ENCODE results near the gene LYVE1.

LYVE1 gene

DNA sequence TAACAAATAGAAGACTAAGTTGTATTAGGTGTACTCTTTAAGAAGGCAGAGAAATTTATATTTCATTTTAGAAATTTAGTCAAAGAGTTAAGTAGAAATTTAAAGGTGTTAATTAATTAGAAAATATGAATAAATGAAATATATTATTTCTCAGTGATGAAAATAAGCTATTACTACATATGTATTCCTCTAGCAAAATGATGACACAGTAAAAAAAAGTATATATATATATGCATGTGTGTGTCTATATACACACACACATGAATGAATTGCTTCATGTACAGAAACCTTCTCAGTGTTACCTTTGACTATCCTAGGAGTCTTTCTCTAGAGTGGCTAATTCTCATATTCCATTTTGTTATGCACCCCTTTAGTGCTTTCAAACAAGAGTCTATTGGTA, 35.1 kb downstream of the LYVE1 start:
- H3K4me3 ChIP-seq (ENCODE audit: low read depth, low read length): no peak overlapping the region

DNA sequence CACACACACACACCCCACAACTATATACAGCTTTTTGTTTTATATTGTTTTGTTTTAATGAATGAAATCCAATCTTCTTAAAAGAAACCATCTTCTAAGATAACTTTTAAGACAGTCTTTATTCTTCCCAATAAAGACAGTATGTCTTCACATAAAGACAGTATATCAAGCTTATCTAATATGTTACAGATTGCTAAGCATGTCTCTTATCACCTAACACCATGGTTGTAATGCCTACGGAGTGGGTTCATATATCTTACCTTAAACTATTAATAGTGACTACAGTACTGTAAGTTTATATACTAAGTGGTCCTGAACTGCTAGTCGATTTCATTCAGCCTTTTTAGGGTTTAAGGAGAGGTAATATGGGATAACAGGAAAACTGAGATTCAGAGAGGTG, 35.9 kb downstream of the LYVE1 start:
- no peak overlapping the region for H3K4me3 ChIP-seq (ENCODE audit: low read depth, low read length)
- DNase-seq (ENCODE audit: low read depth): no peak

More for the DNA sequence above, 35.1 kb downstream of the LYVE1 start:
- no peak for DNase-seq (ENCODE audit: low read depth)

DNA sequence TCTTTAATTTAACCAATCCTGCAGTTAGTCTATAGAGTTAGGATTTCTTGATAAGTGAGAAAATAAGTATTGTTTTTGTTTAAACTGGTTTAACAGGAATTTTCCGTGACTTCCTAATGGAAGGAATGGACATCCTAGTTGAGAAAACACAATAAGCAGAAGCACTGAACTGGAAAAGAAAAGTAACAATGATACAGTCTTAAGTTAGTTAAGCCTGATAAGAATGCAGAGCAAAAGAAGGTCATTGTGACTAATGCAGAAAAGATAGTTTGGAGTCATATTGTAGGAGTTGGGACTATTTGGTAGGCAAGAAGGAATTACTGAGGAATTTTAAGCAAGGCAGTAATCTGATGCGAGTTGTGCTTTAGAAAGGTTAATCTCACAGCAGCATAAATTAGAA, 39.2 kb downstream of the LYVE1 start:
- no peak for DNase-seq (ENCODE audit: low read depth)
- no peak overlapping the region for H3K4me3 ChIP-seq (ENCODE audit: low read depth, low read length)

DNA sequence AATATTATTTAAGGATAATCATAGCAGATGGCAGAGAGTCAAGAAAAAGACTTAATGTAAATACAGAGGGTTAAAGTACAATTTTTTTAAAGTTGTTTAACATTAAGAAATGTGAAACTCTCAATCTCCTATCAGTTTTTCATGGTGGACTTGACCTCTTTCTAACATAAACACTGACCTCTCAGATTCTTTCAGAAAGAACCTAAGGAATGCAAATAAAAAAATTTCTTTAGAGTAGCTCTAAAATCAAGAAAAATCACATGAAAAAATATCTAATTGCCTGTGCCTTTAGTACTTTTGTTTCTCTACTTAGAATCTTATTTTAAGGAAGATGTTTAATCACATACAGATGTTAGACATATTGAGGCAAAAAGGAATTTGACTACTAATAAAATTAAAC, 40.3 kb downstream of the LYVE1 start:
- DNase-seq (ENCODE audit: low read depth): no peak
- H3K4me3 ChIP-seq (ENCODE audit: low read depth, low read length): no peak overlapping the region

DNA sequence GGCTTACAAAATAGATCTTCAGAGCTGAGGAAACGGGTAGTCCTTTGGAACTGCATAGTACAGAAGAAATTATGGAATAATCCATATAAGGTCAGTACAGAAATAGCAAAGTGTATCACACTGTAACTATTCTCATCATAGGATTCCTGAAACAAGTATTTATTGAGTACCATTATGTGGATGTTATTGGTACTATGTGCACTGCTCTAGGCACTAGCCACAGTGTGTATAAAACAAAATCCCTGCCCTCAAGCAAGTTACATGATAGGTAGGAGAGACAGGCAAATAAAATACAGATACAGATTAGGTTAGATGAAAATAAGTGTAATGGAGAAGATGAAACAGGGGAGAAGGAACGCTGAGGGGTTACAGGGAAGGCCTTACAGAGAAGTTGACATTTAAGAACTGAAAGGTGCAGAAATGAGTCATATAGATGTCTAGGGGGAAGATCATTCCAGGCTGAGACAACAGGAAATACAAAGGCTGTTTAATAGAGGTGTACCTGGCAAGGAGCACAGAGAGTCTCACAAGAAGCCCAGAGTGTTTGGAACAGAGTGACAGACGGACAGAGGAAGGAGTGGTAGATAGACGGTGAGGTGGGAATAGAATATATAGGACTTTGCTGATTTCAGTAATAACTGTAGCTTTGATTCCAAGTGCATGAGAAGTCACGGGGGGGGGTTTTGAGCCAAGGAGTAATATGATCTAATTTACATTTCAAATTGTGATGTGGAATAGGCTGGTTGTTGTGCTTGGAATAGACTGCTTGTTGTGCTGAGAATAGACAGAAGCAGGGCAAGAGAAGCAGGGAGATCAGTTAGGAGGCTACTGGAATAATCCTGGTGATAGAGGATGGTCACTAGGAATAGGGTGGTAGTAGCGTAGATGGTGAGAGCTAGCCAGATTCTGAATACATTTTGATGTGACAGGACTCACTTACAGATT, 41.2 kb downstream of the LYVE1 start:
- no peak for DNase-seq (ENCODE audit: low read depth)
- H3K4me3 ChIP-seq (ENCODE audit: low read depth, low read length): no peak overlapping the region

DNA sequence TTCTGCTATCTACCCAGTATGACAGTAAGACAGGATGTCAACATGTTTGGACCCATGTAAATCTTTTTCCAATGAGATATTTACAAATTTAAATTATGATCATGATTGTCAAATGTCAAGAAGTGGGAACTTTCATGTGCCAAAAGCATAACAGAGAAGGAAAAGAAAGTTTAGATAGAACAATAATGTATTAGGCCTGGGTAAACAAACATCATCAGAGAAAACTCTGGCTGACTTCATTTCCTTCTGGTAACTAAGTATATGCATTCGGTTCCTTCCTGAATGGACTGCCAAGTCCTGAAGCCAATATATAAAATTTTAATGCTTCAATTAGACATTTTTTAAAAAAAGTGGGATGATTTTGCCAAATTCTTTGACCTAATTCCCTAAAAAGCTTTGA, 44.0 kb downstream of the LYVE1 start:
- no peak overlapping the region for H3K4me3 ChIP-seq (ENCODE audit: low read depth, low read length)
- DNase-seq (ENCODE audit: low read depth): no peak

DNA sequence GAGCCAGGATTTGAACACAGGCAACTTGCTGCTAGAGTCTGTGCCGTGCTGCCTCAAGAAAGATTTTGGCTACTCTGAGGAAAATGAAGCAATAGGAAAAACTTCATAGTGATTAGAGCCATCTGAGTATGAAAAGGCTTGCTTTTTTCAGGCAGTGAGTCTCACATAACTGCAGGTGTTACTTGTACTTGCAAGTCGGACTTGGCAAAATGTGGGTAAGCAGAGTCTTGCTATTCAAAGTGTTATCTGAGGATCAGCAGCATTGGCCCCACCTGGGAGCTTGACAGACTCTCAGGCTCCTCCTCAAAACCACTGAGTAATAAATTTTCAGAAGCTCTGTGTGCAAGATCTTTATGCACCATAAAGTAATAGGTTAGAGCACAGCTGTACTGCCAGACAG, 45.5 kb downstream of the LYVE1 start:
- no peak overlapping the region for H3K4me3 ChIP-seq (ENCODE audit: low read depth, low read length)
- DNase-seq (ENCODE audit: low read depth): no peak

DNA sequence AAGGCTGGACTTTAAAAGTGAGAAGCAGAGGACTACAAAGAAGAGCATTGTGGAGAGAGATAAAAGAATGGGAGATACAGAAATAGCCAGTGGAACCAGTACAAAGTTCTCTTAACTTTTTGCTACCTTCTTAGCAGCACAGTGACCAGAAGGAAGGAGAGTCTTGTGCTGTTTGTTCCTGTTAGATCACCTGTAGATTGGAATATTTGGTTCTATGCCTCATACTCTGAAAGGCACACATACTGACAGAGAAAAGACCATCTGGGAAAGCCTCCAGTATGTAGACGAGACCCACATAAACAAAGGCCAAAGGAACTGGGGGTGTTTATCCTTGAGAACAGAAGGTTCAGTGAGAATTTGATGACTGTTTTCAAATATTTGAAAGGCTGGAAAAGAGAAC, 46.2 kb downstream of the LYVE1 start:
- no peak for DNase-seq (ENCODE audit: low read depth)
- no peak overlapping the region for H3K4me3 ChIP-seq (ENCODE audit: low read depth, low read length)

DNA sequence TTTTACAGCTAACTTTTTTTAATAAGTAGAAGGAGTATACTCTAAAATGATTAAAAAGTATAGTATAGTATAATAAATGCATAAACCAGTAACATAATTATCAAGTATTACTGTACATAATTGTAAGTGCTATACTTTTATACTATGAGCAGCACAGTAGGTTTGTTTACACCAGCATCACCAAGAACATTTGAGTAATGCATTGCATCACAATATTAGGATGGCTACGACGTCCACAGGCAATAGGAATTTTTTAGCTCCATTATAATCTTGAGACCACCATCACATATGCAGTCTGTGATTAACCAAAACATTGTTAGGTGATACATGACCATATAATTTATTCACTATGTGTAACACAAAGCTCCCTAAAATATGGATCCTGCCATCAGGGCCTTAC, 47.9 kb downstream of the LYVE1 start:
- no peak overlapping the region for H3K4me3 ChIP-seq (ENCODE audit: low read depth, low read length)
- no peak for DNase-seq (ENCODE audit: low read depth)

DNA sequence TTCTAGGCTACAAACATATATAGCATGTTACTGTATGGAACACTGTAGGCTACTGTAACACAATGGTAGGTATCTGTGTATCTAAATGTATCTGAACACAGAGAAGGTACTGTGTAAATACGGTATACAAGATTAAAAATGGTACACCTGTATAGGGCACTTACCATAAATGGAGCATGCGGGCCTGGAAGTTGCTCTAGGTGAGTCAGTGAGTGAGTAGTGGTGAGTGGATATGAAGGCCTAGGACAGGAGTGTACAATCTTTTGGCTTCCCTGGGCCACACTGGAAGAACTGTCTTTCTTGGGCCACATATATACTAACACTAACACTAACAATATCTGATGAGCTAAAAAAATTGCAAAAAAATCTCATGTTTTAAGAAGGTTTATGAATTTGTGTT, 48.8 kb downstream of the LYVE1 start:
- DNase-seq (ENCODE audit: low read depth): no peak
- no peak overlapping the region for H3K4me3 ChIP-seq (ENCODE audit: low read depth, low read length)

DNA sequence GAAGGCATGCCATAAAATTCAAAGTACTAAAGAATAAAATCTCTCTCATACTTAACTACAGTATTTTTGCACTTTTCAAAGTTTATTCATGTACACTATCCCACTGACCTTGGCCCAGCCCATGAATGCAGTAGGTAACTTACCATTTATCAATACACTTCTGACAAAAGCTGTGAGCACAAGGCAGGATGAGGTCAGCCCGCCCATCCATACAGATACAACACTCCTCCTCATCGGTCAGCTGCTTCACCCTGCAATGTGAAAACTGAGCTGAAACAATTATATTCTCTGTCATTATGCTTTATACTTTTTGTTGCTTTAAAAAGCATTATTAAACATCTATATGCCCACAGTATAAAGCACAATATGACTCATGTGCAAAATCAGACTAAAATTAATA, 49.6 kb downstream of the LYVE1 start:
- no peak for DNase-seq (ENCODE audit: low read depth)

DNA sequence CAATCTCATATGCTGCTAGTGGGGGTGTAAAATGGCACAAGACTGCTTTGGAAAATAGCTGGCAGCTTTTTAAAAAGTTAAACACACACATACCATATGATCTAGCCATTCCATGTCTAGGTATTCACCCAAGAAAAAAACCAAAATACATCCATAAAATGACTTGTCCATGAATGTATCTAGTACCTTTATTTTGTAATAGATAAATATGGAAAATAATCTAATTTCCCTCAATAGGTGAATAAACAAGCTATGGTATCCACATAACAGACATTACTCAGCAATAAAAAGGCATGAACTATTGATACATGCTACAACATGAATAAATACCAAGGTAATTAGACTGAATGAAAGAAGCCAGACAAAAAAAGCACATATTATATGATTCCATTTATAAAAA, 50.3 kb downstream of the LYVE1 start:
- no peak for DNase-seq (ENCODE audit: low read depth)
- H3K4me3 ChIP-seq (ENCODE audit: low read depth, low read length): no peak overlapping the region

More for the DNA sequence above, 49.6 kb downstream of the LYVE1 start:
- no peak overlapping the region for H3K4me3 ChIP-seq (ENCODE audit: low read depth, low read length)

DNA sequence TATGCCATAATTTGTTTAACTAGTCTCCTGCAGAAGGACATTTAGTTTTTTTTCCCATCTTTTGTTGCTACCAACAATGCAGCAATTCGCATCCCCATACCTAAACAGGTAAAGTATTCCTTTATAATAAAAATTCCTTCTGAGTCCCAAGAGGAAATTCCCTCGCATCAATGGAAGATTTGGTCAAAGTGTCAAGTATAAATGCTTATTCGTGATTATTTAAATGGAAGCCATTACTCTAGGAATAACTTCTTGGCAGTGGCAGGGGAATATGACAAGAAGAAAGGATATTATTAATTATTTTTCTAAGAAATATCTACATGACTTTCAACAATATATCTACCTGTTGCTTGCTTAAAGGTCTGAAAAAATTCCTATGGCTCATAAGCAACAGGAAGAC, 53.0 kb downstream of the LYVE1 start:
- no peak overlapping the region for H3K4me3 ChIP-seq (ENCODE audit: low read depth, low read length)
- no peak for DNase-seq (ENCODE audit: low read depth)

DNA sequence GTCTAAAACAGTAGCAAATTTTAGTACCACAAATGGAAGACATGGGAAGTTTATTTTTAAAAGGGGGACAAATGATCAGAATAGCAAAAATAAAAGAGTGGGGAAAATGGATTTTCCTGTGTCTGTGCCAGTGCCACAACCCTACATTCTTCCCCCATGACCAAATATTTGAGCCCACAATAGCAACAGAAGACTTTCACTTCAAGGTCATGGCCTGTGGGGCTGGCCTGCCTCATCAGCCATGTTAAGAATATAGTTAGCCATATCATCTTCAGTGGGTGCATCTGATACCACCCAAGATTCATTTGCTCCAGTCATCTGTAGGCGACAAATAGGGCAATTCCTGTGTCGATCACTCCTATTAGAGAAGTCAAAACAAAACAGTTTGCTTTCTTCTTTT, 53.8 kb downstream of the LYVE1 start:
- H3K4me3 ChIP-seq (ENCODE audit: low read depth, low read length): no peak overlapping the region
- DNase-seq (ENCODE audit: low read depth): no peak

DNA sequence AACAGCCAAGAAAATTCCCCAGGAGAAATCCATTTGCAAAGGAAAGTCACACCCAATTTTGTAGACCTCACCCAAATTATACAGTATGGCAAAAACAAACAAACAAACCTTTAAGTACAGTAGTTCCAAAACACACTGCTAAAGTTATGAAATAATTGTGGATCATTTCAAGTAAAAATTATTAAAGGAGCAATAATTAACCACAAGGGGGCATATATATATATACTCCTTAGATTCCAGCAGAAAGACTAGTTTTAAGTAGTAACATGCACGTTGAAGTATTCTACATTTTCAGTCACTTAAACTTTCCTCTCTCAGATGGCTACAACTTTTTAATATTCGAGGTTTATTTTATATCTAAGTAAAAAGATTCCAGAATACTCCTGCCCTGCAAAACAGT, 54.3 kb downstream of the LYVE1 start:
- DNase-seq (ENCODE audit: low read depth): no peak
- H3K4me3 ChIP-seq (ENCODE audit: low read depth, low read length): no peak overlapping the region

DNA sequence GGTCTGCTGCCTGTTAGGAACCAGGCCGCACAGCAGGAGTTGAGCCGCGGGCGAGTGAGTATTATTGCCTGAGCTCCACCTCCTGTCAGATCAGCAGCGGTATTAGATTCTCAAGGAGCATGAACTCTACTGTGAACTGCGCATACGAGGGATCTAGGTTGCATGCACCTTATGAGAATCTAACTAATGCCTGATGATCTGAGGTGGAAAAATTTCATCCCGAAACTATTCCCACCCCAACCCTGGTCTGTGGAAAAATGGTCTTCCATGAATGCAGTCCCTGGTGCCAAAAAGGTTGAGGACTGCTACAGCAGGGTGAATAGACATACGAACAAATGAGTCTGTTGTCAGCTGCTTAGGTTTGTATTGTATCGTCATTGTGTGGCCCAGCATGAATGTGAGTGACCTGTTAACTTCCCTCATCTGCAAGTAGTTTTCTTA, 57.3 kb downstream of the LYVE1 start:
- no peak for DNase-seq (ENCODE audit: low read depth)
- no peak overlapping the region for H3K4me3 ChIP-seq (ENCODE audit: low read depth, low read length)
